HuH-7.5 (cell line): ENCODE results near the gene PIAS1.
"Not testable (repeated sequence)": the region's sequence is repeated elsewhere in the genome, so short reads cannot be mapped to it uniquely, and the experiment has no call there.

ENCODE experiments used
- DNase-seq: peaks from one replicate; pipeline ENCODE4 v3.0.0; 2011; ENCODE audit warnings: low spot score

PIAS1 gene

DNA sequence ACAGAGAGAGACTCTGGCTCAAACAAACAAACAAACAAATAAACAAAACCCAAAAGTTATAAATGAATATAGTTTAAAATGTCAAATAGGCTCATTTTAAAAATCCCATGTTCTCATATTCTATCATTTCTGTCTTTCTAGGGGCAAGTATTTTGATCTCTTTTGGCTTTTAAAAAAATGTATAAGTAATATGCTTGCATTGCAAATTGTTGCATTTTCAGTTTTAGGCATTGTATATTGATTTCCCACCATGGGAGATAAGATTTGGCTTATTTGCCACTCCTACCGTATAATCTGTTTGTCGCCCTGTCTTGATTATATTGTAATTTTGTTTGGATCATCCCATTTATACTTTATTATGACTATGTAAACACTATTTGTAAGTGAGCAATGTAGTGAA is 70.6 kb downstream of the PIAS1 start:
- no peak for DNase-seq

DNA sequence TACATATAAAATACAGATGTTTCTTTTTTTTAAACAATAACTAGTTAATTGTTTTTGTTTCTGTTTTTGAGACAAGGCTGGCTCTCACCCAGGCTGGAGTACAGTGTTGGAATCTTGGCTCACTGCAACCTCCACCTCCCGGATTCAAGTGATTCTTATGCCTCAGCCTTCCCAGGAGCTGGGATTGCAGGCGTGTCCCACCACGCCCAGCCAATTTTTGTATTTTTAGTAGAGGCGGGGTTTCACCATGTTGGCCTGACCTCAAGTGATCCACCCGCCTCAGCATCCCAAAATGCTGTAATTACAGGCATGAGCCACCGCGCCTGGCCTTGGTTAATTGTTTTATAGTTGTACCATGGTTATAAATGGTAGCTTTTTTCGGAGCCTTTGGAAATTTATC is 72.3 kb downstream of the PIAS1 start:
- DNase-seq, result no peak

DNA sequence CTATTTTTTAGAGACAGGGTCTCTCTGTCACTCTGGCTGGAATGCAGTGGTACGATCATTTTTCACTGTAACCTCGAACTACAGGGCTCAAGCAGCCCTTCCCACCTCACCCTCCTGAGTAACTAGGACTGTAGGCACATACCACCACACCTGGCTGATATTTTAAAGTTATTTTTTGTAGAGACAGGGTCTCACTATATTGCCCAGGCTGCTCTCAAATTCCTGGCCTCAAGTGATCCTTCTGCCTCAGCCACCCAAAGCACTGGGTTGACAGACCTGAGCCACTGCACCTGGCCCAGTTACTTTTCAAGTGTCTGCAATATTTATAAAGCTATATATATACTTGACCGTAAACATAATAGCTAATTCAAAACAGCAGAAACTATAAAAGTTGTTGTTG is 75.0 kb downstream of the PIAS1 start:
- no peak for DNase-seq

DNA sequence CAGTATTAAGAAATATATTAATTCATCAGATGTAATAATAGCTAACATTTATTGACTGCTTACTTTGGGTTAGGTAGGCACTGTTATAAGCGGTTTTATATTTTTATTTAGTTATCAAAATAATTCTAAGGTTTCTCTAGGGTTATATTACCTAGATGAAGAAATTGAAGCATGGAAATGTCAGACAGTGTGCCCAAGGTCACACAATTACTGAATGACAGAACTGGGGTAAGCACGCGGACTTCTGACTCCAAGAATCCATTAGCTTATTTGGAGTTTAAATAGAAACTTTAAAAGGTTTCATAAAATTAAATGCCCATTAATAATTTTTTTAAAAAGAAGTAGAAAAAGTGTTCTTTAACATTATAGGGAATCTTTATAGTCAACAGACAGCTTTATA is 76.7 kb downstream of the PIAS1 start:
- no peak for DNase-seq

GRCh38 chr15:68137096-68137495 is 83.0 kb downstream of the PIAS1 start:
- DNase-seq, result no peak

GRCh38 chr15:68143129-68143528 is 89.0 kb downstream of the PIAS1 start:
- no peak for DNase-seq

- DNase-seq, result no peak
Observed at GRCh38 chr15:68143785-68144184, 89.7 kb downstream of the PIAS1 start.

DNA sequence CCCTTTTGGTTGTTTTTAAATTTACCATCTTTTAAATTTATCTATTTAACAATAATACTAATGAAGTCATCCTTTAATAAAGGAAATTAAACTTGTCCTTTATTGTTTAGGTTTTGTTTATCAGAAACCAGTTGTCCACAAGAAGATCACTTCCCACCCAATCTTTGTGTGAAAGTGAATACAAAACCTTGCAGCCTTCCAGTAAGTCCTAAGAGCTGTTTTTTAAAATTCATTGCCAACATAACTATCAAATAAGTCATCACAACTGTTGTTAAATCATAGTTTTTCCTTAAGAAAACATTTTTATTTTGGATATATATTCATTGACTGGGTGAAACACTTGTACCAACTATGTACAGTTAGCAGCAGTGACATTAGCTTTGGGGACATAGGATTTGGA is 91.6 kb downstream of the PIAS1 start:
- no peak for DNase-seq

GRCh38 chr15:68148039-68148438 is 93.9 kb downstream of the PIAS1 start:
- DNase-seq, result no peak

DNA sequence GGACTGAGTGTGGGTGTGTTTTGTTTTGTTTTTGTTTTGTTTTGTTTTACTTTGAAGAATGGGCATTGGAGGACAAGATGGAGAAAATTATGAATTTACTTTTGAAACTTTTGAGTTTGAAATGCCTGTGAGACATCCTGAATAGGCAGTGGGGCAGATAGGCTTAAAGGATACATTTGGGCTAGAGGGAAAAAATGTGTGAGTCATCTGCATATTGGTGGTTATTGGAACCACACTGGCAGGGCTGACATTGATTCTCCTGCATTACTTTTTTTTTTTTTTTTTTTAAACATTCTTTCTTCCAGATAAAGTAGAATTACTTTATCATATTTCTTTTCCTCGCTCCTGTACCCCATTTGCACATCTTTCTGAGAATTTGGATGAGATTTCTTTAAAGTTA is 94.9 kb downstream of the PIAS1 start:
- DNase-seq, result no peak

DNA sequence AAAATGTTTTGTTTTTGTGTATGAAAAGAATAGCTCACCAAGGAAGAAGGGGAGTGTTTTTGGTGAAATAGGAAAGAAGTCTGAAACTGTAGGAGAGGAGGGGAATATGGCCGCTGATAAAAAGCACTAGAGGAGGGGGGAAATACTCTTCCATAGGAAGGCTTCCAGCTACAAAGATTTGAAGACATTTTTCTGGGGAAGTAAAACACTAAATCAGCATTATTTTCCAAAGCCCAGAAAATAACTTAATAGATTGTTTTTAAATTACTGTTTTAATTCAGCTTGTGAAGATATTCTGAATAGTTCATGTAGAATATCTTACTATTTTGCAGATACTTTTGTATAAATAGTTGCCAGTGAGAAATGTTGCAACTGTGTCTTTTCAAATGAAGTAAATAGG is 96.1 kb downstream of the PIAS1 start:
- DNase-seq, result no peak

DNA sequence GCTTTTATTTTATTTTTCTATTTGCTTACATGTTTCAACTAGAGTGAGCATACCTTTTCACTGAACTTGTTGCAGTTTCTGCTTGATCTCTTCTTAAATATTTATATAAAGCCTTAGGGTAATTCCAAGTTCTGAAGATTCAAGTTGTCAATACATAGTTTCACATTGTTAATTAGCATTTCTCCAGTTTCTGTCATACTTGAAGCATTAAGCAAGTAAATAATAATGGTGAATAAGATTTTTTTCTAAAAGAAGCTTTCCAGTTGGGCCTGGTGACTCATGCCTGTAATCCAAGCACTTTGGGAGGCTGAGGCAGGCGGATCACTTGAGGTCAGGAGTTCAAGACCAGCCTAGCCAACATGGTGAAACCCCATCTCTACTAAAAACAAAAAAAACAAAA is 97.2 kb downstream of the PIAS1 start:
- no peak for DNase-seq

- DNase-seq, result no peak
Observed at GRCh38 chr15:68152342-68152741, 98.2 kb downstream of the PIAS1 start.

DNA sequence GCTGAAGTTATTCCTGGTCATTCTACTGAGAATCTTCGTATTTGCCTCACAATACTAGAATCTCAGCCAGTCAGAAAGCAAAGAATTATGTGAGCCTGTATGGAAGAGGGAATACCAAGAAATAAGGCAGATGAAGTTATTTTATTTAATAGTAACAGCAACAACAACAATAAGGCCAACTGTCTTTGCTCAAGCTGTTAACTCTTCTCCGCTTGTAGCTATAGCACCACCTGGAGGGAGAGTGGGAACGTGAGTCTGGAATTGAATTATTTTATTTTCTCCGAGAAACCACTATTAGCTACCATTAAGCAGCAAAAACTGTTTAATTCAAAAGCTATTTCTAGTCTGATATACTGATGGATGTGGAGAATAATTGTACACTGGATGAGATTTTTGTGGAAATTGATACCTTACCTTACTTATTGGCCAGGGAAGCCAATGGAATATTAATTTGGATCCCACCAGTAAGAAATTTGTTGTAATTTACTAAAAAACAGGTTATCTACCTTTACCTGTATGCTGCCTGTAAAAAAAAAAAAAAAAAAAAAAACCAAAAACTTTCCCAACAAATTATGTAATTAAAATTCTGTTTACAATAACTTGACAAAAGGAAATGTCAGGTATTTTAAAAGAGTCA is 100.9 kb downstream of the PIAS1 start:
- DNase-seq, result peak; percentile 24

- DNase-seq, result no peak
Observed at GRCh38 chr15:68157074-68157473, 103.0 kb downstream of the PIAS1 start.

DNA sequence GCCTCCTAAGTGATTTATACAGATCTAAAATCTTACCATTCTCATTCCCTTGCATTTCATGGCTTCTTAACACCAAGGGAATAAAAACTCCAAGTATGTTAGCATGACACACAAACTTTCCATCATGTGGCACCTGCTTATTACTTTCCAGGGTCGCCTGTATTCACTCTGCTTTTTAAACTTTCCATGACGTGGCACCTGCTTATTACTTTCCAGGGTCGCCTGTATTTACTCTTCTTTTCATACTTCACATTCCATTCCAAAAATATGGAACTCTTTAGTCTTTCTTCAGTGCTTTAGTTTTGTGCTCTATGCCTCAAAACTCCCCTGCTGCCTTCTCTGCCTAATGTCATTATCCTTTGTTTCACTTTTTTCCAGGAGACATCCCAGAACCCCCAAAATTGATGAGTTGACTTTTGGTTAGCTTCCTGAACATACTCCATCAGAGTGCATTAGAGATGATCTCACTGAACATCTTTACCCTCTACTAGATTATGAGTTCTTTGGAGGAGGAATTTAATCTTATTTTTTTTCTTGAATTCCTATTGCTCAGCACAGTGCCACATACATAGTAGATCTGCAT is 104.0 kb downstream of the PIAS1 start:
- DNase-seq, result no peak

GRCh38 chr15:68163191-68163590 is 109.1 kb downstream of the PIAS1 start:
- DNase-seq, result no peak

DNA sequence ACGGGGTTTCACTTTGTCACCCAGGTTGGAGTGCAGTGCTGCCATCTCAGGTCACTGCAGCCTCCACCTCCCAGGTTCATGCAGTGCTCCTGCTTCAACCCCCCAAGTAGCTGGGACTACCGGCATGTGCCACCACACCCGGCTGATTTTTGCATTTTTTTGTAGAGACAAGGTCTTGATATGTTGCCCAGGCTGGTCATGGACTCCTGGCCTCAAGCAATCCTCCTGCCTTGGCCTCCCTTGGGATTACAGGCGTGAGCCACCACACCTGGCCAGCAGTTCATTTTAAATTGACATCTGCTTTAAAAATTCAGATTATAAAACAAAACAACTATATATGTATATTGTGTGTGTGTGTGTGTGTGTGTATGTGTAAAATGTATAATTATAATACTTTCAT is 112.7 kb downstream of the PIAS1 start:
- no peak for DNase-seq

- not testable (repeated sequence) for DNase-seq
Observed at GRCh38 chr15:68172037-68172436, 117.9 kb downstream of the PIAS1 start.

DNA sequence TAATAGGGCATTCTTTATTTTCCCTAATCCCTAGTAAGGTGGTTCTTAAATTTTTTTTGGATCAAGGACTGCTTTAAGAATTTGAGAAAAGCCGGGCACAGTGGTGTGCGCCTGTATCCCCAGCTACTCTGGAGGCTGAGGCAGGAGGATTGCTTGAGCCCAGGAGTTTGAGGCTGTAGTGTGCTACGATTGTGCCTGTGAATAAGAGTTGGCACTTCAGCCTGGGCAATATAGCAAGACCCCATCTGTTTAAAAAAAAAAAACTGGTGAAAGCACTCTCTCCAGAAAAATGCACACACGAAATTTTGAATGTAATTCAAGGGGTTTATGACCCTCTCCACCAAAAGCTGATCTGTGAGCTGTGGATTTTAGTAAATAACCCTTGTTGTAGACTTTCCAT is 119.0 kb downstream of the PIAS1 start:
- no peak for DNase-seq

- DNase-seq, result no peak
Observed at GRCh38 chr15:68175526-68175925, 121.4 kb downstream of the PIAS1 start.

- no peak for DNase-seq
Observed at GRCh38 chr15:68176601-68177000, 122.5 kb downstream of the PIAS1 start.

DNA sequence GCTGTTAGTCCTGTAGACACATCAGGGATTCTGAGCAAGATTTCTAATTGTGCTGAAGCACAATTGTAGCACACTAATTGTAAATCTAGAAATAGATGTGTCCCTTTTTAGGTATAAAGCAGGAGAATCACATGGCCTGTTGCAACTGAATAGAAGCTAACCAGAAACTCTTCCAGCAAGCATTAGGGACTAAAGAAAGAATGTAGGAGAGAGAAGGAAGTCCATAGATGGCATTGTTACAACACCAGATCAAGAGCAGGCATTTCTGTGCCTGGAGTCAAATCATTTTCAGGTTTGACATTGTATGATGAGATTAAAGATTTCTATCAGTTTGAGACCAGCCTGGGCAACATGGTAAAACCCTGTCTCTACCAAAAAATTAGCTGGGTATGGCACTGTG is 123.6 kb downstream of the PIAS1 start:
- DNase-seq, result no peak

GRCh38 chr15:68183616-68184315 is 129.7 kb downstream of the PIAS1 start:
- DNase-seq, result no peak
